Measurements from ENCODE around the gene PGBD5.

DNA sequence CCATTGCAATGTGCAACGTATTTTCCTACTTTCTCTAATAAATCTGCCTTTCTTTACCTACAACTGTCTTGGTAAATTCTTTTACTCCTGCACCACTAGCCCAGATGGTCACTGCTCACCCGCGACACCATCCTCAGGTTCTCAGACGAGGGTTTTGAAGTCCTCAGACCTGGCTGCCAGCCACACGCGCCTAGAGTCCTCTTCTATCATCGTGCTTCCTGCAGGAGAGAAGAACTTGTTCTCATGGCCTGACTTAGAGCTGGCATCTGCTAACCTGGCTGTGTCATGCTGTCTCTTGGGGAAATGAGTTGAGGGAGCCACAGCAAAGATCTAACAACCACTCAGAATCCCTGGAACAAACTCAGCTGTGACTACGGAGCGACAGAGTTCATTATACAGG, 30.3 kb upstream of the PGBD5 start:
- TF ChIP-seq, protein P1, sequence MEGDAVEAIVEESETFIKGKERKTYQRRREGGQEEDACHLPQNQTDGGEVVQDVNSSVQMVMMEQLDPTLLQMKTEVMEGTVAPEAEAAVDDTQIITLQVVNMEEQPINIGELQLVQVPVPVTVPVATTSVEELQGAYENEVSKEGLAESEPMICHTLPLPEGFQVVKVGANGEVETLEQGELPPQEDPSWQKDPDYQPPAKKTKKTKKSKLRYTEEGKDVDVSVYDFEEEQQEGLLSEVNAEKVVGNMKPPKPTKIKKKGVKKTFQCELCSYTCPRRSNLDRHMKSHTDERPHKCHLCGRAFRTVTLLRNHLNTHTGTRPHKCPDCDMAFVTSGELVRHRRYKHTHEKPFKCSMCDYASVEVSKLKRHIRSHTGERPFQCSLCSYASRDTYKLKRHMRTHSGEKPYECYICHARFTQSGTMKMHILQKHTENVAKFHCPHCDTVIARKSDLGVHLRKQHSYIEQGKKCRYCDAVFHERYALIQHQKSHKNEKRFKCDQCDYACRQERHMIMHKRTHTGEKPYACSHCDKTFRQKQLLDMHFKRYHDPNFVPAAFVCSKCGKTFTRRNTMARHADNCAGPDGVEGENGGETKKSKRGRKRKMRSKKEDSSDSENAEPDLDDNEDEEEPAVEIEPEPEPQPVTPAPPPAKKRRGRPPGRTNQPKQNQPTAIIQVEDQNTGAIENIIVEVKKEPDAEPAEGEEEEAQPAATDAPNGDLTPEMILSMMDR (IDR thresholded peaks at IDR 0.05) = no peak
- no peak for TF ChIP-seq POLR2A (IDR thresholded peaks at IDR 0.05)
